Measurements from ENCODE around the gene RALBP1. TPM values are rescaled to one million over a fixed set of nuclear protein-coding genes. Genes with fewer than 3 reads are reported as not detected.

The RALBP1 gene
- total and polyA plus RNA-seq, 2 experiments from 2014 or later: 33.5 to 68.0 TPM

DNA sequence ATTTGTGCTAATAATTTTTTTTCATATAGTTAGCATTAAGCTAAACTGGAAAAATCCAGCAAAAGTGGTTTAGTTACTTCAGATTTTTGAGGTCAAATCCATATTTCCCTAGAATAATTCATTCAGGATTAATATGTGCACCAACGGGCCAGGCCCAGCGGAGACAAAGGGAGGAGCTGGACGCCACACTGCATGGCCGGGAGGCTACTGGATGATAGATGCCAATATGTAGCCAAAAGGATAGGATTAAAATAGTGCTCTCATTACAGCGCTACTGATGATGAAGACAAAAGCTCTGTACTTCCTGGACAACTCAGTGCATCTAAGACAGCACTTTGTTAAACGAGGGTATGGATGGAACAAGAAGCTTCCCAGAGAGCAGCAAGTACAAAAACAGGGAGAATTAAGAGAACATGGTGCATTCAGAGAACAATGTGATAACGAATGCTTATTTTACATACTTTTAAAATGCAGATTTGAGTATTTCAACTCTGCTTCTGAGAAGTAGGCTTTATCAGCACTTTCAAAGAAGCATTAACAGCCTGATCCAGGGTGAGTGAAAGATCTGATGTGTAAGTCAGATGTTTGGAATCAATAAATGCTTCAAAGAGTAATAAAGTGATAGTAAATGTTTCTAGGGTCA is 99.3 kb downstream of the RALBP1 start:
- Histone ChIP-seq H3K36me3 (peaks cover 66% of the 10 kb centered on the region), H3K4me1 (ENCODE audit: low read depth) (peaks cover 4% of the 10 kb centered on the region), H3K9me3 (ENCODE audit: low read depth) (no peaks in the 10 kb centered on the region), H3K27ac (no peak overlapping the region), H3K4me3 (no peak overlapping the region), H3K27me3 (no peaks in the 10 kb centered on the region)
- no peak for DNase-seq (ENCODE audit: low read depth in 1 of 2, low spot score in 1 of 2)
- TF ChIP-seq, protein P1, sequence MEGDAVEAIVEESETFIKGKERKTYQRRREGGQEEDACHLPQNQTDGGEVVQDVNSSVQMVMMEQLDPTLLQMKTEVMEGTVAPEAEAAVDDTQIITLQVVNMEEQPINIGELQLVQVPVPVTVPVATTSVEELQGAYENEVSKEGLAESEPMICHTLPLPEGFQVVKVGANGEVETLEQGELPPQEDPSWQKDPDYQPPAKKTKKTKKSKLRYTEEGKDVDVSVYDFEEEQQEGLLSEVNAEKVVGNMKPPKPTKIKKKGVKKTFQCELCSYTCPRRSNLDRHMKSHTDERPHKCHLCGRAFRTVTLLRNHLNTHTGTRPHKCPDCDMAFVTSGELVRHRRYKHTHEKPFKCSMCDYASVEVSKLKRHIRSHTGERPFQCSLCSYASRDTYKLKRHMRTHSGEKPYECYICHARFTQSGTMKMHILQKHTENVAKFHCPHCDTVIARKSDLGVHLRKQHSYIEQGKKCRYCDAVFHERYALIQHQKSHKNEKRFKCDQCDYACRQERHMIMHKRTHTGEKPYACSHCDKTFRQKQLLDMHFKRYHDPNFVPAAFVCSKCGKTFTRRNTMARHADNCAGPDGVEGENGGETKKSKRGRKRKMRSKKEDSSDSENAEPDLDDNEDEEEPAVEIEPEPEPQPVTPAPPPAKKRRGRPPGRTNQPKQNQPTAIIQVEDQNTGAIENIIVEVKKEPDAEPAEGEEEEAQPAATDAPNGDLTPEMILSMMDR (IDR thresholded peaks at IDR 0.05; ENCODE audit: low read depth, low read length): no peak

DNA sequence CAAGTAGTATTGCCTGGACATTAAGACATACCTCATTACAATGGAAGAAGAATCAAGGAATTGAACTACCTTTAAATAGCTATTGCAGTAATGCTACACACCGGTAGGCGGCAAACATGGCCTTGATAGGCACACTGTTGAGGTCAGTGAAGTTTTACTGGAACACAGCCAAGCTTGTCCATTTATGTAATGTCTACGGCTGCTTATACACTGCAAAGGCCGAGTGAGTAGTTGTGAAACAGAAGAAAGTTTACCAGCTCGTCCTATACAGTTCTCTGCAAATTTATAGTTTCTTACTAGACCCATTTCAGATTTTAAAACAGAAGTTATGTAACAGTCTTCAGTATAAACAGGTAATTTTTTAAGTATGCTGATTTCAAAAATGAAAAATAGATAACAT is 100.2 kb downstream of the RALBP1 start:
- no peak overlapping the region for H3K27ac ChIP-seq
- TF ChIP-seq, protein P1 (IDR thresholded peaks at IDR 0.05; ENCODE audit: low read depth, low read length): peak; percentile 90
- DNase-seq (ENCODE audit: low read depth in 1 of 2, low spot score in 1 of 2): peak; percentile 98 to 99

DNA sequence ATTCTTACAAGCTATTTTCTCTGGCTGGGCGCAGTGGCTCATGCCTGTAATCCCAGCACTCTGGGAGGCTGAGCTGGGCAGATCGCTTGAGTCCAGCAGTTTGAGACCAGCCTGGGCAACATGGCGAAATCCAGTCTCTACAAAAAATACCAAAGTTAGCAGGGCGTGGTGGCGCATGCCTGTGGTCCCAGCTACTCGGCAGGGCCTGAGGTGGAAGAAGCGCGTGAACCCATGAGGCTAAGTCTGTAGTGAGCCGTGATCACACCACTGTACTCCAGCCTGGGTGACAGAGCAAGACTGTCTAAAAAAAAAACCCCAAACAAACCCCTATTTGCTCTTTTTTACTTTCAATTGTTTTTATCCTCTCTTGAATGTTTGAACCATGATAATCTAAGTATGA is 102.0 kb downstream of the RALBP1 start:
- H3K36me3 ChIP-seq: peaks cover 47% of the 10 kb centered on the region
- no peaks in the 10 kb centered on the region for H3K27me3 ChIP-seq
- H3K9me3 ChIP-seq (ENCODE audit: low read depth): no peaks in the 10 kb centered on the region
- TF ChIP-seq, protein P1 (IDR thresholded peaks at IDR 0.05; ENCODE audit: low read depth, low read length): no peak
- H3K27ac ChIP-seq: no peak overlapping the region
- no peak for DNase-seq (ENCODE audit: low read depth in 1 of 2, low spot score in 1 of 2)
- H3K4me1 ChIP-seq (ENCODE audit: low read depth): peaks cover 4% of the 10 kb centered on the region
- no peak overlapping the region for H3K4me3 ChIP-seq

More for the DNA sequence above, 100.2 kb downstream of the RALBP1 start:
- no peaks in the 10 kb centered on the region for H3K27me3 ChIP-seq
- H3K4me3 ChIP-seq: no peak overlapping the region
- H3K9me3 ChIP-seq (ENCODE audit: low read depth): no peaks in the 10 kb centered on the region
- H3K36me3 ChIP-seq: peaks cover 57% of the 10 kb centered on the region
- peaks cover 4% of the 10 kb centered on the region for H3K4me1 ChIP-seq (ENCODE audit: low read depth)

DNA sequence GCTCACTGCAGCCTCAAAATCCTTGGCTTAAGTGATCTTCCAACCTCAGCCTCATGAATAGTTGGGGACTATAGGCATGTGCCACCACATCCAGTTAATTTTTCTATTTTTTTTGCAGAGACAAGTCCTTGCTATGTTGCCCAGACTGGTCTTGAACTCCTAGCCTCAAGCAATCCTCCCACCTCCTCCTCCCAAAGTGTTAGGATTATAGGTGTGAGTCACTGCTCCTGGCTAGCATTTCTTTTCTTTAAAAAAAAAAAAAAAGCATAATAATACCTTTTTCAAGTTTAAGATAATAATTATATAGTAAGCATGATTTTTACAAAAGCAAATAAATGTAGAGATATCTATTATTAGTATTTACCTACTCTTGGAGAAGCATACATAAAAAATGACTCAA is 103.0 kb downstream of the RALBP1 start:
- H3K27ac ChIP-seq: no peak overlapping the region
- DNase-seq (ENCODE audit: low read depth in 1 of 2, low spot score in 1 of 2): peak in 1 of 2 donors; percentile 14
- H3K4me1 ChIP-seq (ENCODE audit: low read depth): peaks cover 4% of the 10 kb centered on the region
- no peaks in the 10 kb centered on the region for H3K27me3 ChIP-seq
- TF ChIP-seq, protein P1 (IDR thresholded peaks at IDR 0.05; ENCODE audit: low read depth, low read length): no peak
- no peaks in the 10 kb centered on the region for H3K9me3 ChIP-seq (ENCODE audit: low read depth)
- H3K36me3 ChIP-seq: peaks cover 47% of the 10 kb centered on the region
- no peak overlapping the region for H3K4me3 ChIP-seq

DNA sequence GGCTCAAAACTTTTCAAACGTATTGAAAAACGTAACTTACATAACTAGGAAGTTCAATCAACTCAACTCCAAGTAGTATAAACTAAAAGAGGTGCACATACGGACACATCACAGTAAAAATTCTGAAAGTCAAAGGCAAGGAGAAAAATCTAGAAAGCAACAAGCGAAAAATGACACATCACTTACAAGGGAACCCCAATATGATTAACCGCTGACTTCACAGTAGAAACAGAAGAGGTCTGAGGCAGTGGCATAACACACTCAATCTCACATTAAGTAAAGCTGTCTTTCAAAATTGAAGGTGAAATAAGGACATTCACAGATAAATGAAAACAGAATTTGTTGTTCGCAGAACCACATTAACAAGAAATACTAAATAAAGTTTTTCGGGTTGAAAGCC is 106.4 kb downstream of the RALBP1 start:
- DNase-seq (ENCODE audit: low read depth in 1 of 2, low spot score in 1 of 2): no peak
- Histone ChIP-seq H3K27ac (no peak overlapping the region), H3K4me1 (ENCODE audit: low read depth) (no peaks in the 10 kb centered on the region), H3K9me3 (ENCODE audit: low read depth) (no peaks in the 10 kb centered on the region), H3K36me3 (peaks cover 50% of the 10 kb centered on the region), H3K4me3 (no peak overlapping the region), H3K27me3 (no peaks in the 10 kb centered on the region)
- TF ChIP-seq, protein P1 (IDR thresholded peaks at IDR 0.05; ENCODE audit: low read depth, low read length): no peak
